Upper lobe of right lung (tissue), 1 donor: ENCODE measurements around the gene ZFAND3. TPM values are rescaled to one million over a fixed set of nuclear protein-coding genes. Genes with fewer than 3 reads are reported as not detected.

Source experiments
- ATAC-seq: fragments of 200-7000 bp; cut with Tn5 transposase; one replicate; pipeline ENCODE4 v1.9.1; 2020; ENCODE audit warnings: mild to moderate bottlenecking, moderate library complexity
- DNase-seq: peaks from one replicate; pipeline ENCODE4 v3.0.0-alpha.2; 2020
- H3K27ac ChIP-seq: fragments of 200-600 bp; one replicate; pipeline ENCODE4 v1.8.0; 2022
- H3K27me3 ChIP-seq: fragments of 200-600 bp; one replicate; pipeline ENCODE4 v1.8.0; 2022; ENCODE audit warnings: mild to moderate bottlenecking
- H3K36me3 ChIP-seq: fragments of 200-600 bp; one replicate; pipeline ENCODE4 v1.8.0; 2022
- H3K4me1 ChIP-seq: fragments of 200-600 bp; one replicate; pipeline ENCODE4 v1.8.0; 2022
- H3K4me3 ChIP-seq: fragments of 200-600 bp; one replicate; pipeline ENCODE4 v1.8.0; 2022; ENCODE audit warnings: mild to moderate bottlenecking
- H3K9me3 ChIP-seq: fragments of 200-600 bp; one replicate; pipeline ENCODE4 v1.8.0; 2022
- intact Hi-C: fragments of 100-400 bp; cut with DNase I; formaldehyde crosslinking; loops from one replicate; pipeline ENCODE4 v1.11.0; 2022
- total RNA-seq: library from RNA; stranded (reverse); fragmentation: NEBNext Ultra II Directional; extraction: Animal tissue kit (Norgen Biotek cat#: 25700); gene quantifications from one replicate; pipeline ENCODE4 v1.2.1, GENCODE V29; 2021
- TF ChIP-seq, protein P1 (sequence below): fragments of 200-600 bp; IDR thresholded peaks from one replicate; pipeline ENCODE4 v1.8.0; 2022; ENCODE audit warnings: antibody characterized with exemption
- donor health status: DM: no; HTN: yes; CAD: no; lungs with severe emphysema.

ZFAND3 gene
- total RNA-seq, 1 donor from 2014 or later, result 69.1 TPM

DNA sequence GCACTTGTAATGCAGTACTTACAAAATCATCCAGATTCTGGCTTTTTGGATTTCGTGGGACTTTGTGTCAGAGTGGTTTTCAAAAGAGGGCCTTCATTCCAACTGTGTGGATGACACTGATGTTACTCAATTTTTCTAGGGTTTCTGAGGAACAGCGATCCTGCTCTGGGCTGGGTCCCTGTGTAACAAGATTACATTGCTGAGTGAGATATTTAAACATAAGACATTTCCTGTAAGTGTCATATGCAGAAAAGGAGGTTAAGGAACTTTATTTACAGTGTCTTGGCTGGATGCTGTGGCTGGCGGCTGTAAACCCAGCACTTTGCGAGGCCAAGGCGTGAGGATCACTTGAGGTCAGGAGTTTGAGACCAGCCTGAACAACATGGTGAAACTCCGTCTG, 6.7 kb downstream of the ZFAND3 start:
- H3K9me3 ChIP-seq, result no peaks in the 10 kb centered on the region
- ATAC-seq, result peak; percentile 58

DNA sequence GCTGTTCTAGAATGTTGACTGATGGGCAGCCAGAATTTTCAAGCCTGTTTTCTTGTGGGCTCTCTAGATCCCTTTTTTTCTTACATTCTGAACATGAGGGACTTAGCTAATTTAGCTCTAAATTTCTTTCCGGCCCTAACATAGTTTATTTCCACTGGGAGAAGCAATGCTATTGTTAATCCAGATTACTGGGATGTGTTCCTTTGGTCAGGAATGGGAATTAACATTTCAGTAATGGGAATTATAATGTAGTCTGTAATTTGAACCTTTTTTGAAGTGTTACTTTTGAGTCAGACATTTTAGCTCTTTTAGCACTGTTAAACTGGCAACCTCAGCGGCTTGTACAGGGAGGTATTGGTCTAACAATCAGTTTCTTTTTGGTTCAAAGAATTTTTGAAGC, 7.5 kb downstream of the ZFAND3 start:
- Histone ChIP-seq H3K4me3 (no peak overlapping the region), H3K9me3 (no peaks in the 10 kb centered on the region), H3K36me3 (no peaks in the 10 kb centered on the region), H3K27ac (no peak overlapping the region), H3K4me1 (peaks cover 73% of the 10 kb centered on the region), H3K27me3 (no peaks in the 10 kb centered on the region)
- DNase-seq (no peak), ATAC-seq (no peak)
- intact Hi-C loops, result no loop called here
- TF ChIP-seq, protein P1, sequence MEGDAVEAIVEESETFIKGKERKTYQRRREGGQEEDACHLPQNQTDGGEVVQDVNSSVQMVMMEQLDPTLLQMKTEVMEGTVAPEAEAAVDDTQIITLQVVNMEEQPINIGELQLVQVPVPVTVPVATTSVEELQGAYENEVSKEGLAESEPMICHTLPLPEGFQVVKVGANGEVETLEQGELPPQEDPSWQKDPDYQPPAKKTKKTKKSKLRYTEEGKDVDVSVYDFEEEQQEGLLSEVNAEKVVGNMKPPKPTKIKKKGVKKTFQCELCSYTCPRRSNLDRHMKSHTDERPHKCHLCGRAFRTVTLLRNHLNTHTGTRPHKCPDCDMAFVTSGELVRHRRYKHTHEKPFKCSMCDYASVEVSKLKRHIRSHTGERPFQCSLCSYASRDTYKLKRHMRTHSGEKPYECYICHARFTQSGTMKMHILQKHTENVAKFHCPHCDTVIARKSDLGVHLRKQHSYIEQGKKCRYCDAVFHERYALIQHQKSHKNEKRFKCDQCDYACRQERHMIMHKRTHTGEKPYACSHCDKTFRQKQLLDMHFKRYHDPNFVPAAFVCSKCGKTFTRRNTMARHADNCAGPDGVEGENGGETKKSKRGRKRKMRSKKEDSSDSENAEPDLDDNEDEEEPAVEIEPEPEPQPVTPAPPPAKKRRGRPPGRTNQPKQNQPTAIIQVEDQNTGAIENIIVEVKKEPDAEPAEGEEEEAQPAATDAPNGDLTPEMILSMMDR, result no peak

More for the DNA sequence above, 6.7 kb downstream of the ZFAND3 start:
- Histone ChIP-seq H3K4me1 (peaks cover 74% of the 10 kb centered on the region), H3K27me3 (no peaks in the 10 kb centered on the region), H3K36me3 (no peaks in the 10 kb centered on the region), H3K4me3 (no peak overlapping the region), H3K27ac (no peak overlapping the region)
- DNase-seq, result no peak
- intact Hi-C loops, result no loop called here
- TF ChIP-seq, protein P1, result no peak

DNA sequence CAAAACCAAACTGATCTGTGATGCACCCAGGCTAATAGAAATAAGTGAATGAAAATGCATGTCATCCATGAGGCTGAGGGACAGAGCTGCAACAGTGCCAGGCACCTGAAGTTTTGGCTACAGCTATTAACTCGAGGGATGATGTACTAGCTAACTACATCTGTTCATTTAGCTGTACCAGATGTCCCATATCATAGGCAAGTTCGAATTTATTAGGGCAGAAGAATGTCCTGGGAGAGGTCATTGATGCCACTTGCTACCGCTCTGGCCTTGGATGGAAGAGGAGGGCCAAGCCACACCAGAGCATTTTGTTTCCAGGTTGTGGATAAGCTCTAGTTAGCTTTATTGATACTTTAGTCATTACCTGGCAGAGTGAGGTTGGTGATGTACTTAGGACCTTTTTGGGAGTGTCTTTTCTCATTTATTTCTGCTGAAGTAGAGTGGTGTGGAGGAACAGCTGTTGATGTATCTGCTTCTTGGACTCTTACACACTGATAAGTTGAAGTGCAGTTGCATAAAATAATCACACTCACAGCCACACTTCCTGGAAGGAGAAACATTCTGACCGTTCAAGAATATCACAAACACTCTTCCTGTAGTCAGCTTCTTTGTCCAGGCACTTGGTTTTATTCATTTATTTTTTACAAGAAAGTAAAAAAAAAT, 8.2 kb downstream of the ZFAND3 start:
- Histone ChIP-seq H3K4me1 (peaks cover 66% of the 10 kb centered on the region), H3K4me3 (no peak overlapping the region), H3K9me3 (no peaks in the 10 kb centered on the region), H3K27ac (no peak overlapping the region), H3K36me3 (no peaks in the 10 kb centered on the region), H3K27me3 (no peaks in the 10 kb centered on the region)
- TF ChIP-seq, protein P1, result no peak
- intact Hi-C loops, result no loop called here
- DNase-seq, result no peak
- ATAC-seq, result peak; percentile 33

DNA sequence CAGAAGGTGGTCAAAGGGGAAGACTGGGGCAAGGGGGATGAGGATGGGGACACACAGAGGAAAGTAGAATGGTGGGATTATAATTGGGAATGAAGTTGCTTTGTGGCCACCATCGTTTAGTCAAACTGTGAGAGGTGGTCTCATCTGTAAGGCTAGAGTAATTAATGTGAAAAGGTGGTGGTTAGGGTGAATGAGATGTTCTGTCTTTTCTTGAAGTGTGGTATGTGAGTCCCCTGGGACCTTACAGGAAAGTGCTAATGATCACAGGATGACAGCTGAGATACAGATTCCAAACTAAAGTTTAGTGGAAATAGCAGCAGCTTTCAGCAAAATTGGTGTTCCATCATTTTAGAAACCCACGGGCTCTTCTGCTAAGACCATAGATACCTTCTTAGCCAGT, 10.7 kb downstream of the ZFAND3 start:
- Histone ChIP-seq H3K27ac (no peak overlapping the region), H3K4me3 (no peak overlapping the region), H3K4me1 (peaks cover 55% of the 10 kb centered on the region), H3K27me3 (no peaks in the 10 kb centered on the region), H3K36me3 (no peaks in the 10 kb centered on the region), H3K9me3 (no peaks in the 10 kb centered on the region)
- TF ChIP-seq, protein P1, result no peak
- ATAC-seq, result no peak
- no peak for DNase-seq
- intact Hi-C loops, result no loop called here

DNA sequence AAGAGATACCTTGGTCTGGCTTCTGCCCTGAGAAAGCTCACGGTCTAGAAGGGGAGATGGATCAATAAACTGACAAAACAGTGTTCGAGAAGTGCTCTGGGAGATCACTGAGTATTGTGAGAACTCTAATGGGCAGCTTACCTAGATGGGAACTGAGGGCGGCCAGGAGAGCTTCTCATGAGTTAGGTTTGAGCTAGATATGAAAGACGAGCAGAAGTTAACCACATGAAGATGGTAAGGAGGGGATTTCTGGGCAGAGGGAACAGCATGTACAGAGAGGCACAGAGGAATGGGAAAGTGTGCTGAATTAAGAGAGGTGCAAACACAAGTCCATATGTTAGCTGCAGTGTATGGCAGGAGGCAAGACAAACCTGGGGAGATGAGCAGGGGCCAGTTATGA, 11.9 kb downstream of the ZFAND3 start:
- intact Hi-C loops, result no loop called here
- Histone ChIP-seq H3K27me3 (no peaks in the 10 kb centered on the region), H3K9me3 (no peaks in the 10 kb centered on the region), H3K27ac (no peak overlapping the region), H3K4me3 (no peak overlapping the region), H3K36me3 (no peaks in the 10 kb centered on the region), H3K4me1 (peaks cover 43% of the 10 kb centered on the region)
- TF ChIP-seq, protein P1, result no peak
- DNase-seq (no peak), ATAC-seq (no peak)

DNA sequence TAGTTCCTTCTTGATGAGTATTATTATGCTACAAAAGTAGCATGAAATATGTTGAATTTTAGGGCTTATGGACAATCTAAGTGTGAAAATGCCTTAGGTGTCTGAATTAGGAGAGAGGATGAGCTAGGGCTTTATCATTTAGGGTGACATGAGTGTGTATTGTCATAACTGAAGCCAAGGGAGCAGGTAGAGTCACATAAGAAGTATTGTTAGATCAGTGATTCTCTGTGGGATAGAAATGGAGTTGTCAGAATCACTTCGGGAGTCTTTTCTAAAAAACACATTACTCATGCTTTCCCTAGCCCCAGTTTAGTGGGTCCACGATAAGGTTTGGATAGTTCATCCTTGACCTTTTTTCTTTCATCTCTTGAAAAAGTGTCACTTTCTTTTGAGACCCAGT, 16.4 kb downstream of the ZFAND3 start:
- no peaks in the 10 kb centered on the region for H3K9me3 ChIP-seq
- TF ChIP-seq, protein P1, result no peak
- no peak for ATAC-seq
- no peaks in the 10 kb centered on the region for H3K36me3 ChIP-seq
- no peak overlapping the region for H3K27ac ChIP-seq
- DNase-seq, result no peak
- H3K27me3 ChIP-seq, result no peaks in the 10 kb centered on the region
- no peak overlapping the region for H3K4me3 ChIP-seq
- H3K4me1 ChIP-seq, result peaks cover 17% of the 10 kb centered on the region
- intact Hi-C loops, result no loop called here
